Kidney (tissue), 14 donors: ENCODE results near the gene HCCS. TPM values are rescaled to one million over a fixed set of nuclear protein-coding genes. Genes with fewer than 3 reads are reported as not detected.

Experiments
- DNase-seq, 5 donors: peaks; one replicate each; pipeline ENCODE4 v3.0.0-alpha.2; 2013 to 2020
- FAIRE-seq: peaks from 2 replicates; lab custom pipeline; 2012; peaks lifted over from hg19 to GRCh38; lab: Jason Lieb, UNC
- H3K27ac ChIP-seq, 2 donors: one replicate each; pipeline ENCODE4 v1.7.0; 2013; ENCODE audit warnings: low read depth in 2 of 2, low read length in 2 of 2, inconsistent platforms in 1 of 2
- H3K27me3 ChIP-seq: one replicate; pipeline ENCODE4 v1.7.1; 2013; ENCODE audit warnings: low read length, inconsistent platforms; ENCODE audit not compliant: control insufficient read depth, insufficient read depth
- H3K36me3 ChIP-seq, 3 donors: one replicate each; pipeline versions ENCODE4 v1.7.0 to v1.7.1; 2013; ENCODE audit warnings: low read length in 3 of 3, control low read depth in 1 of 3, inconsistent platforms in 1 of 3; ENCODE audit not compliant: insufficient read depth in 3 of 3, control insufficient read depth in 2 of 3
- H3K4me1 ChIP-seq, 3 donors: one replicate each; pipeline versions ENCODE4 v1.7.0 to v1.7.1; 2013; ENCODE audit warnings: low read length in 3 of 3, inconsistent platforms in 1 of 3, low read depth in 1 of 3; ENCODE audit not compliant: control insufficient read depth in 2 of 3, insufficient read depth in 2 of 3
- H3K4me3 ChIP-seq, 3 donors: one replicate each; pipeline versions ENCODE4 v1.7.0 to v1.8.1; 2013; ENCODE audit warnings: low read length in 3 of 3, control low read depth in 1 of 3, inconsistent platforms in 1 of 3
- H3K9ac ChIP-seq, 3 donors: one replicate each; pipeline versions ENCODE4 v1.7.0 to v1.7.1; 2013; ENCODE audit warnings: low read length in 3 of 3, control low read depth in 1 of 3, inconsistent platforms in 1 of 3
- H3K9me3 ChIP-seq, 3 donors: one replicate each; pipeline versions ENCODE4 v1.7.0 to v1.7.1; 2013; ENCODE audit warnings: low read length in 3 of 3, control low read depth in 1 of 3, inconsistent platforms in 1 of 3; ENCODE audit not compliant: control insufficient read depth in 2 of 3, insufficient read depth in 1 of 3
- intact Hi-C: fragments of 100-400 bp; cut with DNase I; formaldehyde crosslinking; loops from one replicate; pipeline ENCODE4 v1.11.1; 2022
- polyA plus RNA-seq: library from polyadenylated mRNA; stranded (reverse); fragments of 350-450 nt; fragmentation: Illumina TruSeq; extraction: RNeasy Lipid Tissue Mini Kit (QIAGEN cat#74804); gene quantifications from one replicate; pipeline ENCODE4 v1.2.3, GENCODE V29; 2014; ENCODE audit warnings: low read depth, low replicate concordance; ENCODE audit not compliant: insufficient read depth
- total RNA-seq: library from RNA; stranded (reverse); fragmentation: NEBNext Ultra II Directional; extraction: Animal tissue kit (Norgen Biotek cat#: 25700); gene quantifications from one replicate; pipeline ENCODE4 v1.2.1, GENCODE V29; 2021
- TF ChIP-seq, protein P1 (sequence below): IDR thresholded peaks from 3 replicates; pipeline ENCODE4 v1.5.1; 2012; ENCODE audit warnings: mild to moderate bottlenecking, moderate library complexity, borderline replicate concordance; ENCODE audit not compliant: insufficient read depth; ENCODE audit errors: extremely low read depth
- donor health status: control.
- donor health status: control.
- donor health status: control.
- donor health status: control.
- donor health status: control.
- donor health status: DM: yes; HTN: yes; CAD: no.
- donor health status: Normal renal cell carcinoma (clear cell type).

Gene HCCS
- total and polyA plus RNA-seq, 2 donors from 2014 or later: 23.4 to 26.4 TPM

DNA sequence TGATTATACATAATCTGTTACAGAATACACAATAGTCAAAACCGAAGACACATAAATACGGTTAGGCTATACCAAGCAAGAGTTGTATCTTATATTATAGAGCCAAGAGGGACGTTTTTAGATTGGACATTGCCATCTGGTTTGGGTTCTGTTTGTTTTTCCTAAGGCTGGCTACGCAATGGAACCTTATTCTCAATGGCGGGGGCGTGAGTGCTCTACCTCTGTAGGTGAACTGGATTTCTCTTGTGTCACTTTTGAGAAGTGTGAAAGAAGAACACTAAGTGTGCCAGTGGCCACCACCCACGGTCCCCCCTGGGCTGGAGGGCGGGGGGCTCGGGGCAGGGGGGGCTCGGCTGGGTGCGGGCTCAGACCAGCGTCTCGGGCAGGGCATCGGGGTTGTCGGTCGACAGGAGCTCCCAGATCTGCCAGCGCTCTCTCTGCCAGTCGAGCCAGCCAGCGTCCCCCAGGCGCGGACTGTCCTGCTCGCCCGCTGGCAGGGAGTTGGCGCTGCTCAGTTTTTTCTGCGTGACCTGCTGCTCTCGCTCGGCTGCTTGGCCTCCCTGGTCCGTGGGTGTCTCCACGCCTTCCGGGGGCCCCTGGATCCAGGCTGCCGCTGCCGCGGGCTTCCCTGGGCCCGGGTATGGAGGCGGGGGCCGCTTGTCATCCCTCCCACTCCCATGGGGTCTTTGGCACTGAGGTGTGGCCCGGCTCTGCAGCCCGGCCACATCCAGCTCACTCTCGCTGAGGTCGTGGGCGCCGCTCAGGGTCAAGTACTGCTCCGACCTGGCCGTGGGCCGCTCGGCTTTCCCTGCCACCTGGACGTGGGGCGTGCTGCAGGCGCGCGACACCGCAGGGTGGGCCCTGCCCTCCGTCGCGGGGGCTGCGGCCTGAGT lies 27.6 kb downstream of the HCCS start:
- Histone ChIP-seq H3K4me1 (no peaks in the 10 kb centered on the region), H3K9ac (no peak overlapping the region), H3K36me3 (no peaks in the 10 kb centered on the region), H3K27me3 (no peaks in the 10 kb centered on the region), H3K4me3 (no peak overlapping the region), H3K9me3 (no peaks in the 10 kb centered on the region), H3K27ac (no peak overlapping the region)
- intact Hi-C loops: loop anchor here (10.0 kb wide), 1 partner anchor 954 kb away; no protein-coding TSS in a partner anchor
- no peak for FAIRE-seq
- peak in 2 of 5 donors; percentile 18 to 70 for DNase-seq
- TF ChIP-seq, protein P1, sequence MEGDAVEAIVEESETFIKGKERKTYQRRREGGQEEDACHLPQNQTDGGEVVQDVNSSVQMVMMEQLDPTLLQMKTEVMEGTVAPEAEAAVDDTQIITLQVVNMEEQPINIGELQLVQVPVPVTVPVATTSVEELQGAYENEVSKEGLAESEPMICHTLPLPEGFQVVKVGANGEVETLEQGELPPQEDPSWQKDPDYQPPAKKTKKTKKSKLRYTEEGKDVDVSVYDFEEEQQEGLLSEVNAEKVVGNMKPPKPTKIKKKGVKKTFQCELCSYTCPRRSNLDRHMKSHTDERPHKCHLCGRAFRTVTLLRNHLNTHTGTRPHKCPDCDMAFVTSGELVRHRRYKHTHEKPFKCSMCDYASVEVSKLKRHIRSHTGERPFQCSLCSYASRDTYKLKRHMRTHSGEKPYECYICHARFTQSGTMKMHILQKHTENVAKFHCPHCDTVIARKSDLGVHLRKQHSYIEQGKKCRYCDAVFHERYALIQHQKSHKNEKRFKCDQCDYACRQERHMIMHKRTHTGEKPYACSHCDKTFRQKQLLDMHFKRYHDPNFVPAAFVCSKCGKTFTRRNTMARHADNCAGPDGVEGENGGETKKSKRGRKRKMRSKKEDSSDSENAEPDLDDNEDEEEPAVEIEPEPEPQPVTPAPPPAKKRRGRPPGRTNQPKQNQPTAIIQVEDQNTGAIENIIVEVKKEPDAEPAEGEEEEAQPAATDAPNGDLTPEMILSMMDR: no peak

GRCh38 chrX:11143931-11144678 lies 33.0 kb downstream of the HCCS start:
- FAIRE-seq (peak; percentile 85), DNase-seq (peak in 4 of 5 donors; percentile 58 to 89 (median 79))
- Histone ChIP-seq H3K4me3 (no peak overlapping the region), H3K27ac (no peak overlapping the region), H3K4me1 (no peaks in the 10 kb centered on the region), H3K36me3 (no peaks in the 10 kb centered on the region), H3K9ac (no peak overlapping the region), H3K9me3 (no peaks in the 10 kb centered on the region), H3K27me3 (no peaks in the 10 kb centered on the region)
- intact Hi-C loops: loop anchor here (10.0 kb wide), 1 partner anchor 391 kb away; no protein-coding TSS in a partner anchor
- TF ChIP-seq, protein P1: peak; percentile 71

DNA sequence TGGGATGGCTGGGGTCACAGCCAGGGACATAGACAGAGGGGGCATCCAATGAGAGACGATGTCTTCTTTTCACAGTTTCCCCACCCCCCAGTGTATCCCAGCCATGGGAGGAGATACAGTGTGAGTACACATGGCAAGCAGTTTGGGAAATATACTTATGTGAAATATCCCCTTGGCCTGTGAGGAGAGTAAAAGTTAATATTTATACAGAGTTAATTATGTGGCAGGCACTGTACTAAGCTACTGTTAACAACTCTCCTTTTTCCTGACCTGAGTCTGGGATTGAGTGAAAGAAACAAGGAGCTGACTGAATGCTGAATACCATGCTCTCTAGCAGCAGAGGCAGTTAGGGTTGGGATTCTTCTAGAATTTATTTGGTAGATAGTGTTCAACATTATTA lies 35.3 kb downstream of the HCCS start:
- no peak overlapping the region for H3K4me3 ChIP-seq
- H3K9ac ChIP-seq: no peak overlapping the region
- no peaks in the 10 kb centered on the region for H3K36me3 ChIP-seq
- FAIRE-seq: no peak
- no peak overlapping the region for H3K27ac ChIP-seq
- peak in 1 of 5 donors; percentile 12 for DNase-seq
- no peaks in the 10 kb centered on the region for H3K9me3 ChIP-seq
- H3K27me3 ChIP-seq: no peaks in the 10 kb centered on the region
- H3K4me1 ChIP-seq: no peaks in the 10 kb centered on the region
- intact Hi-C loops: loop anchor here (10.0 kb wide), 1 partner anchor 388 kb away; no protein-coding TSS in a partner anchor
- TF ChIP-seq, protein P1: no peak
